Ascending aorta (tissue), 2 donors: ENCODE measurements around the gene EXOC3L1. TPM values are rescaled to one million over a fixed set of nuclear protein-coding genes. Genes with fewer than 3 reads are reported as not detected.

Experiments
- DNase-seq, 2 donors: peaks; one replicate each; pipeline ENCODE4 v3.0.0-alpha.2; 2019; ENCODE audit warnings: low spot score in 2 of 2
- H3K27ac ChIP-seq, 2 donors: fragments of 200-600 bp; sonication (generic); one replicate each; pipeline ENCODE4 v1.5.1; 2016 to 2017; ENCODE audit warnings: mild to moderate bottlenecking in 1 of 2
- H3K27me3 ChIP-seq: fragments of 200-600 bp; sonication (generic); one replicate; pipeline ENCODE4 v1.5.1; 2017
- H3K36me3 ChIP-seq, 2 donors: fragments of 200-600 bp; sonication (generic); one replicate each; pipeline ENCODE4 v1.5.1; 2016
- H3K4me1 ChIP-seq, 2 donors: fragments of 200-600 bp; sonication (generic); one replicate each; pipeline ENCODE4 v1.5.1; 2016 to 2017; ENCODE audit warnings: mild to moderate bottlenecking in 1 of 2
- H3K4me3 ChIP-seq, 2 donors: fragments of 200-600 bp; sonication (generic); one replicate each; pipeline ENCODE4 v1.5.1; 2016 to 2017; ENCODE audit warnings: mild to moderate bottlenecking in 1 of 2
- H3K9me3 ChIP-seq, 2 donors: fragments of 200-600 bp; sonication (generic); one replicate each; pipeline ENCODE4 v1.5.1; 2016
- CTCF ChIP-seq, 3 experiments: fragments of 200-600 bp in 2 of 3; fragments of 450-650 bp in 1 of 3; sonication (generic) in 2 of 3; IDR thresholded peaks; one replicate each; pipeline ENCODE4 v1.5.1; 2016 to 2019; ENCODE audit warnings: antibody characterized with exemption in 3 of 3, mild to moderate bottlenecking in 1 of 3, moderate library complexity in 1 of 3
- intact Hi-C: fragments of 100-400 bp; cut with DNase I; formaldehyde crosslinking; loops from one replicate; pipeline ENCODE4 v1.15.1; 2023
- total RNA-seq: library from RNA; depleted of rRNA; stranded (reverse); fragments of >200 nt; gene quantifications from one replicate; pipeline ENCODE4 v1.1.0, GENCODE V29; 2016

EXOC3L1 gene
- total RNA-seq, 1 donor from 2014 or later: 11.2 TPM

GRCh38 chr16:67164599-67165061, 25.3 kb downstream of the EXOC3L1 start, which contains the start of gene HSF4:
TSS of gene HSF4 (plus strand) at chr16:67164745. CDS start at chr16:67164812, 67 bp downstream.
- no peak for TF ChIP-seq CTCF (IDR thresholded peaks at IDR 0.05)
- peak in 1 of 2 donors; percentile 82 for DNase-seq
- H3K27ac ChIP-seq: peak within 1 kb of the TSS; percentile 77 to 79
- H3K36me3 ChIP-seq: no peaks in the 10 kb centered on the region
- H3K4me1 ChIP-seq: peaks cover 28 to 48% of the 10 kb centered on the region in 2 donors
- intact Hi-C loops: no loop called here
- H3K4me3 ChIP-seq: peak within 1 kb of the TSS; percentile 50 to 57
- no peaks in the 10 kb centered on the region for H3K27me3 ChIP-seq
- no peaks in the 10 kb centered on the region for H3K9me3 ChIP-seq

DNA sequence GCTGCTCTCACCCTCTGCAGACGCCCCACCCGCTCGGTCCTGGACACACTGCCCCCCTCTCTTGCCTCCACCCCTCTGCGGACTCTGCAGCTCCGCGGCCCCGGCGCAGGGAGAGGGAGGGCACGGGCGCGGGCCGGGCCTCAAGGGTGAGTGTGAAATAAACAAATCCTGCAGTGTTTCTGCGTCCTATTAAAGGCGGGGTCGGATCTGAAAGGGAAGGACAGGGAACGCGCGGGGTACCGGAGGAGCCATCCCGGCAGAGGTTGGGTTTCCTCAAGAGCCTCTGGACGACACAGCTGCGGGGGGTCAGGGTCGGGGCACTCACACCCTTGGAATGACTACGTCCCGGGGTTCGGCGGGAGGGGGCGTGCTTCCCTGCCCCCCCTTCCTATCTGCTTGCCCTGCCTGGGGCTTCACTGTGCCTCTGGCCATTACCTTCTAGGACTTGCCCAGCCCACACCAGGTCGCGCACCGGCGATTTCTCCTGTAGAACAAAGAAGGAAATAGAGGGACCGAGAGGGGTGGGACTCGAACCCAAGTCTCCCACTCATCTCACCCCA, 25.9 kb downstream of the EXOC3L1 start:
- DNase-seq: no peak
- H3K4me3 ChIP-seq: peak overlapping the region; percentile 50 to 57
- no peaks in the 10 kb centered on the region for H3K36me3 ChIP-seq
- intact Hi-C loops: loop anchor here (1.0 kb wide), 1 partner anchor 20 kb away; no protein-coding TSS in a partner anchor
- H3K9me3 ChIP-seq: no peaks in the 10 kb centered on the region
- peak overlapping the region; percentile 77 to 79 for H3K27ac ChIP-seq
- no peak for TF ChIP-seq CTCF (IDR thresholded peaks at IDR 0.05)
- H3K27me3 ChIP-seq: no peaks in the 10 kb centered on the region
- peaks cover 22 to 42% of the 10 kb centered on the region in 2 donors for H3K4me1 ChIP-seq

DNA sequence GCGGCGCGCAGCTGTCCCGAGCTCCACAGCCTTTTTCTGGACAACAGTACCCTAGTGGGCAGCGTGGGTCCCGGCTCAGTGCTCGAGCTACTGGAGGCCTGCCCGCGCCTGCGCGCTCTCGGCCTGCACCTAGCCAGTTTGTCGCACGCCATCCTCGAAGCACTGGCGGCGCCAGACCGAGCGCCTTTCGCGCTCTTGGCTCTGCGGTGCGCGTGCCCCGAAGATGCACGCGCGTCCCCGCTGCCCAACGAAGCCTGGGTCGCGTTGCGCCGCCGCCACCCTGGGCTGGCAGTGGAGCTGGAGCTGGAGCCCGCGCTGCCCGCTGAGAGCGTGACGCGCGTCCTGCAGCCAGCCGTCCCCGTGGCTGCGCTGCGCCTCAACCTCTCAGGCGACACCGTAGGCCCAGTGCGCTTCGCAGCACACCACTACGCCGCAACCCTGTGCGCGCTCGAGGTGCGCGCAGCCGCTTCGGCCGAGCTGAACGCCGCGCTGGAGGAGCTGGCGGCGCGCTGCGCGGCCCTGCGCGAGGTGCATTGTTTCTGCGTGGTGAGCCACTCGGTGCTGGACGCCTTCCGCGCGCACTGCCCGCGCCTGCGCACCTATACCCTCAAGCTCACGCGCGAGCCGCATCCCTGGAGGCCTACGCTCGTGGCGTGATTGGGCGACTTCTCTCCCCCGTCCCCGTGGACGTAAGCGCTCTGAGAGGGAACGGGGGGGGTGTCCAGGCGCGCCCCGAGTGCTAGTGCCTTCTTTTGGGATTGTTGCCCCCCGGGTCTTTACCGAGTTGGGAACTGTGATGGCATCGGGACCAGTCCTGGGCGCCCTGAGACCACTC, 26.6 kb downstream of the EXOC3L1 start:
- peak overlapping the region; percentile 50 to 57 for H3K4me3 ChIP-seq
- H3K36me3 ChIP-seq: no peaks in the 10 kb centered on the region
- peaks cover 21 to 41% of the 10 kb centered on the region in 2 donors for H3K4me1 ChIP-seq
- no peaks in the 10 kb centered on the region for H3K9me3 ChIP-seq
- peak in 1 of 3 experiments; percentile 10 for TF ChIP-seq CTCF (IDR thresholded peaks at IDR 0.05)
- DNase-seq: peak in 1 of 2 donors; percentile 86
- no peaks in the 10 kb centered on the region for H3K27me3 ChIP-seq
- H3K27ac ChIP-seq: peak overlapping the region; percentile 77 to 79
- intact Hi-C loops: loop anchor here (1.0 kb wide), 1 partner anchor 21 kb away; no protein-coding TSS in a partner anchor

GRCh38 chr16:67162506-67163163, 27.3 kb downstream of the EXOC3L1 start:
- Histone ChIP-seq H3K27me3 (no peaks in the 10 kb centered on the region), H3K9me3 (no peaks in the 10 kb centered on the region), H3K4me1 (peaks cover 21 to 41% of the 10 kb centered on the region in 2 donors), H3K4me3 (peak overlapping the region; percentile 50 to 57), H3K27ac (peak overlapping the region; percentile 77 to 79), H3K36me3 (no peaks in the 10 kb centered on the region)
- no peak for DNase-seq
- intact Hi-C loops: loop anchor here (1.0 kb wide), 1 partner anchor 22 kb away; no protein-coding TSS in a partner anchor
- no peak for TF ChIP-seq CTCF (IDR thresholded peaks at IDR 0.05)

DNA sequence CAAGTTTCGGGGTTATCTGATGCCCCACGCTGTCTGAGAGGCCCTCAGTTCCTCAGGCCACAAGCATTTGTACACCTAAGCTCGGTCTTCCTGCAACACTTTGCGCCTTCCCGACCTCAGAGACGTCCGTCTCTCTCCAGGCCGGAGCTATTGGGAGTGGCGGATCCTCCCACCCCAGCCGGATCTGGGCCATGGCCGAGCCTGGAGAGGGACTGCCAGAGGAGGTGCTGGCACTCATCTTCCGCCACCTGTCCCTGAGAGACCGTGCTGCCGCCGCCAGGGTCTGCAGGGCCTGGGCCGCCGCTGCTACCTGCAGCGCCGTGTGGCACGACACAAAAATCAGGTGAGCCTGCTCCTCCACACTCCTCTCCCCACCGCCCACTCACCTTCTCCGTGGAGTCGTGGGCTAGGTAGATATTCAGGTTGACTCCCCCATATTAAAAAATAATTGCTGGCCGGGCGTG, 28.3 kb downstream of the EXOC3L1 start:
- peaks cover 21 to 41% of the 10 kb centered on the region in 2 donors for H3K4me1 ChIP-seq
- no peaks in the 10 kb centered on the region for H3K27me3 ChIP-seq
- intact Hi-C loops: no loop called here
- no peak for TF ChIP-seq CTCF (IDR thresholded peaks at IDR 0.05)
- H3K27ac ChIP-seq: no peak overlapping the region
- no peaks in the 10 kb centered on the region for H3K9me3 ChIP-seq
- peak overlapping the region; percentile 82 to 89 for H3K4me3 ChIP-seq
- no peaks in the 10 kb centered on the region for H3K36me3 ChIP-seq
- no peak for DNase-seq
